WTC11 (cell line): ENCODE measurements around the gene APRT. TPM values are rescaled to one million over a fixed set of nuclear protein-coding genes. Genes with fewer than 3 reads are reported as not detected.

Source experiments
- ATAC-seq: fragments of 200-7000 bp; cut with Tn5 transposase; 2 replicates; pipeline ENCODE4 v1.10.0; 2021; ENCODE audit warnings: mild to moderate bottlenecking, moderate library complexity
- CTCF ChIA-PET: fragments of 300-600 bp; sonication (Branson Sonifier 250); formaldehyde crosslinking; loops from one replicate; lab custom pipeline; 2021; ENCODE audit warnings: antibody characterized with exemption; lab: Charles Lee
- POLR2A ChIA-PET: fragments of 350-600 bp; sonication (Branson Sonifier 250); formaldehyde crosslinking; loops from one replicate; lab custom pipeline; 2021; ENCODE audit warnings: antibody characterized with exemption; lab: Charles Lee
- DNase-seq: peaks from one replicate; pipeline ENCODE4 v3.0.0; 2021; ENCODE audit warnings: low spot score
- H3K27ac Mint-ChIP-seq: 2 replicates; pipeline ENCODE4 v1.8.0; 2021; ENCODE audit warnings: mixed read lengths
- H3K27me3 Mint-ChIP-seq: 2 replicates; pipeline ENCODE4 v1.8.0; 2021; ENCODE audit warnings: low read depth, mild to moderate bottlenecking, moderate library complexity, mixed read lengths
- H3K36me3 Mint-ChIP-seq: 2 replicates; pipeline ENCODE4 v1.8.0; 2021; ENCODE audit warnings: mixed read lengths
- H3K4me1 Mint-ChIP-seq: 2 replicates; pipeline ENCODE4 v1.8.0; 2022; ENCODE audit warnings: mixed read lengths
- H3K4me3 Mint-ChIP-seq: 2 replicates; pipeline ENCODE4 v1.8.0; 2021; ENCODE audit warnings: mild to moderate bottlenecking, moderate library complexity, mixed read lengths
- H3K9me3 Mint-ChIP-seq: 2 replicates; pipeline ENCODE4 v1.8.0; 2021; ENCODE audit warnings: mixed read lengths
- IRF2 ChIP-seq: sonication (generic); formaldehyde crosslinking; IDR thresholded peaks from 2 replicates; pipeline ENCODE4 v1.8.0; 2022; ENCODE audit warnings: low read depth, missing genetic modification reagents, borderline replicate concordance
- JAZF1 ChIP-seq: fragments of 250-450 bp; sonication (Bioruptor Pico); IDR thresholded peaks from 2 replicates; pipeline ENCODE4 v1.9.0; 2021; ENCODE audit warnings: moderate library complexity, mild to moderate bottlenecking, inconsistent platforms
- JUN ChIP-seq: sonication (generic); formaldehyde crosslinking; IDR thresholded peaks from 2 replicates; pipeline ENCODE4 v1.8.0; 2023; ENCODE audit warnings: mild to moderate bottlenecking, missing genetic modification reagents
- MXD4 ChIP-seq: fragments of 250-450 bp; sonication (Bioruptor Pico); IDR thresholded peaks from 2 replicates; pipeline ENCODE4 v1.8.0; 2021; ENCODE audit warnings: mild to moderate bottlenecking, moderate library complexity, borderline replicate concordance
- NFATC4 ChIP-seq: fragments of 250-450 bp; sonication (Bioruptor Pico); IDR thresholded peaks from 2 replicates; pipeline ENCODE4 v1.9.0; 2021; ENCODE audit warnings: mild to moderate bottlenecking
- NFE2L1 ChIP-seq: sonication (generic); formaldehyde crosslinking; IDR thresholded peaks from 2 replicates; pipeline ENCODE4 v1.8.1; 2023; ENCODE audit warnings: missing genetic modification reagents
- NFYB ChIP-seq: sonication (generic); formaldehyde crosslinking; conservative IDR thresholded peaks from 2 replicates; pipeline ENCODE4 v1.8.0; 2022; ENCODE audit warnings: low read depth, missing genetic modification reagents
- SMAD3 ChIP-seq: sonication (generic); formaldehyde crosslinking; IDR thresholded peaks from 2 replicates; pipeline ENCODE4 v1.8.0; 2022; ENCODE audit warnings: missing genetic modification reagents, mild to moderate bottlenecking, borderline replicate concordance
- SOX15 ChIP-seq: fragments of 250-450 bp; sonication (Bioruptor Pico); IDR thresholded peaks from 2 replicates; pipeline ENCODE4 v1.9.0; 2021; ENCODE audit warnings: mild to moderate bottlenecking
- TCF7 ChIP-seq: sonication (generic); formaldehyde crosslinking; IDR thresholded peaks from 2 replicates; pipeline ENCODE4 v1.8.0; 2022; ENCODE audit warnings: mild to moderate bottlenecking, low read depth, missing genetic modification reagents, moderate library complexity
- TEAD4 ChIP-seq: sonication (generic); formaldehyde crosslinking; IDR thresholded peaks from 2 replicates; pipeline ENCODE4 v1.8.0; 2022; ENCODE audit warnings: mild to moderate bottlenecking, missing genetic modification reagents
- TP53 ChIP-seq: sonication (generic); formaldehyde crosslinking; IDR thresholded peaks from 2 replicates; pipeline ENCODE4 v1.8.1; 2023; ENCODE audit warnings: mild to moderate bottlenecking, missing genetic modification reagents
- ZNF121 ChIP-seq: sonication (generic); formaldehyde crosslinking; IDR thresholded peaks from 2 replicates; pipeline ENCODE4 v1.8.0; 2023; ENCODE audit warnings: missing genetic modification reagents
- ZNF138 ChIP-seq: sonication (generic); formaldehyde crosslinking; conservative IDR thresholded peaks from 2 replicates; pipeline ENCODE4 v1.8.1; 2022; ENCODE audit warnings: mild to moderate bottlenecking, moderate library complexity, missing genetic modification reagents
- ZNF219 ChIP-seq: sonication (generic); formaldehyde crosslinking; IDR thresholded peaks from 2 replicates; pipeline ENCODE4 v1.8.0; 2023; ENCODE audit warnings: missing genetic modification reagents, mild to moderate bottlenecking, borderline replicate concordance
- ZNF232 ChIP-seq: sonication (generic); formaldehyde crosslinking; IDR thresholded peaks from 2 replicates; pipeline ENCODE4 v1.8.0; 2022; ENCODE audit warnings: mild to moderate bottlenecking, missing genetic modification reagents
- ZNF317 ChIP-seq: sonication (generic); formaldehyde crosslinking; IDR thresholded peaks from 2 replicates; pipeline ENCODE4 v1.8.1; 2023; ENCODE audit warnings: low read depth, mild to moderate bottlenecking, moderate library complexity, missing genetic modification reagents, borderline replicate concordance
- ZNF416 ChIP-seq: fragments of 250-450 bp; sonication (Bioruptor Pico); IDR thresholded peaks from 2 replicates; pipeline ENCODE4 v1.9.0; 2021; ENCODE audit warnings: mild to moderate bottlenecking, inconsistent platforms
- total RNA-seq: library from RNA; stranded (reverse); gene quantifications from 3 replicates; pipeline ENCODE4 v1.2.3, GENCODE V29; 2021
- TF ChIP-seq, protein P1 (sequence below): sonication (generic); formaldehyde crosslinking; IDR thresholded peaks from 2 replicates; pipeline ENCODE4 v1.8.0; 2023; ENCODE audit warnings: missing genetic modification reagents
- TF ChIP-seq, protein P2 (sequence below): sonication (generic); formaldehyde crosslinking; IDR thresholded peaks from 2 replicates; pipeline ENCODE4 v1.8.1; 2023; ENCODE audit warnings: mild to moderate bottlenecking, missing genetic modification reagents, moderate library complexity

Gene APRT
- total RNA-seq, 1 experiment from 2014 or later: 288 TPM

DNA sequence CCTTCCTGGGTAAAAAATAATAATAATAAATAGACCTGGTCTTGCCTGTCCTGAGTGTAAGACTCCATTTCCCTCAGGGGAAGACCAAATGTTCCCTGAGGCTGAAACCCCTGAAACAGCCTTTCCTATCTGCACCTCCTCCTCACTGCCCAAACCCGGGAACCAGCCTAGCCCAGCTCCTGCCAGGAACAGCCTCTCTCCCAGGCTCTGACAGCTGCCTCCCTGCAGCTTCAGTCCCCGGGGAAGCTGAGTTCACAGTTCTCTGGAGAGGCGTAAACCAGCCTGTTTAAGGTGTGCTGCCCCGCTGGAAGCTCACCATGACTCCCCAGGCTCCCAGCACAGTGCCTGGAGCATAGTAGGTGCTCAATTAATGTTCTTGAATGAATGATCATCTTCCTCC, 15.4 kb downstream of the APRT start:
- ChIA-PET POLR2A (no interaction called here), CTCF (interaction anchor here (0.9 to 2.6 kb wide), 2 partner anchors 32 to 59 kb away, joined by 4 to 13 read pairs; no protein-coding TSS in a partner anchor)
- Mint-ChIP-seq H3K27ac (no peak overlapping the region), H3K9me3 (no peaks in the 10 kb centered on the region), H3K27me3 (no peaks in the 10 kb centered on the region), H3K4me3 (no peak overlapping the region), H3K36me3 (no peaks in the 10 kb centered on the region), H3K4me1 (peaks cover 13% of the 10 kb centered on the region; the same call in 1 of the 2 replicates)
- TF ChIP-seq NFATC4 (CRISPR knock-in tag): no peak
- no peak for TF ChIP-seq TCF7 (CRISPR knock-in tag)
- TF ChIP-seq ZNF138: no peak
- TF ChIP-seq NFE2L1 (CRISPR knock-in tag): no peak
- no peak for TF ChIP-seq TP53 (CRISPR knock-in tag)
- TF ChIP-seq ZNF121: no peak
- TF ChIP-seq NFYB (CRISPR knock-in tag): no peak
- no peak for TF ChIP-seq SOX15 (CRISPR knock-in tag)
- no peak for TF ChIP-seq ZNF317 (CRISPR knock-in tag)
- TF ChIP-seq JUN (CRISPR knock-in tag): no peak
- ATAC-seq: no peak
- no peak for DNase-seq

DNA sequence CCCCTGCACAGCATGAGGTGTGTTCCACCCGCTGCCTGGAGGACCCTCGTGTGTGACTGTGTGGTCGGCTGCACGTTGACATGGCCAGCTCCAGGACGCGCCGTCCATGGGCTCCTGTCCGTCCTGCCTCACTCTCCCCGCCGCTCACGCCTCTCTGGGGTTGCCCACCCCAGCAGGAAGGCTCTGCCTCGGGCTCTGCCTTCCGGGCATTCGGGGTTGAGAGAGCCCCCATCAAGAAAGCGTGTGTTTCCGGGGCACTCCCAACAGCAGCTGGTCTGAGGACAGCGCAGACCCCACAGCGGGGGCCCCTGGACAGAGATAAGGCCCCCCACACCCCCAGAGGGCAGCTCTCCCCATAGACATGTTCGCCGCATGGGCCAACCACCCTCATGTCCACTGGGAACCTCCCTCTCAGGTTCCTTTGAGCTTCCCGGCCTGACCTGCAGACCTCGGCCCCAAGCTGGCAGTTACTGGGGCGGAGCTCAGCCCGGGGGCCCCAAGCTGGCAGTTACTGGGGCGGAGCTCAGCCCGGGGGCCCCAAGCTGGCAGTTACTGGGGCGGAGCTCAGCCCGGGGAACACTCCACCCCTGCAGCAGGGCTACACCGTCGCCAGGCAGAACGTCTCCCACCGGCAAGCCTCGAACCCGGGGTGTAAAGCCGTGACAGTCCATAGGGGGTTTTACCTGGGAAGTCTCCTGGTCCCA, 18.3 kb downstream of the APRT start:
- H3K4me3 Mint-ChIP-seq: no peak overlapping the region
- no peaks in the 10 kb centered on the region for H3K27me3 Mint-ChIP-seq
- TF ChIP-seq ZNF232 (CRISPR knock-in tag) (no peak), MXD4 (no peak), JAZF1 (CRISPR knock-in tag) (no peak), SMAD3 (CRISPR knock-in tag) (no peak)
- TF ChIP-seq, all 79 proteins: peak for 0
- no peaks in the 10 kb centered on the region for H3K9me3 Mint-ChIP-seq
- no peak overlapping the region for H3K27ac Mint-ChIP-seq
- ChIA-PET POLR2A (interaction anchor here (1.2 to 1.6 kb wide), 3 partner anchors 12 to 22 kb away, joined by 3 to 5 read pairs (median 3); no protein-coding TSS in a partner anchor), CTCF (interaction anchor here (0.9 to 1.9 kb wide), 11 partner anchors 9 to 400 kb away, joined by 3 to 9 read pairs (median 4); partner anchors contain the start of gene CDT1)
- no peak for DNase-seq
- peaks cover 20% of the 10 kb centered on the region for H3K4me1 Mint-ChIP-seq
- no peaks in the 10 kb centered on the region for H3K36me3 Mint-ChIP-seq
- peak; percentile 41 for ATAC-seq

DNA sequence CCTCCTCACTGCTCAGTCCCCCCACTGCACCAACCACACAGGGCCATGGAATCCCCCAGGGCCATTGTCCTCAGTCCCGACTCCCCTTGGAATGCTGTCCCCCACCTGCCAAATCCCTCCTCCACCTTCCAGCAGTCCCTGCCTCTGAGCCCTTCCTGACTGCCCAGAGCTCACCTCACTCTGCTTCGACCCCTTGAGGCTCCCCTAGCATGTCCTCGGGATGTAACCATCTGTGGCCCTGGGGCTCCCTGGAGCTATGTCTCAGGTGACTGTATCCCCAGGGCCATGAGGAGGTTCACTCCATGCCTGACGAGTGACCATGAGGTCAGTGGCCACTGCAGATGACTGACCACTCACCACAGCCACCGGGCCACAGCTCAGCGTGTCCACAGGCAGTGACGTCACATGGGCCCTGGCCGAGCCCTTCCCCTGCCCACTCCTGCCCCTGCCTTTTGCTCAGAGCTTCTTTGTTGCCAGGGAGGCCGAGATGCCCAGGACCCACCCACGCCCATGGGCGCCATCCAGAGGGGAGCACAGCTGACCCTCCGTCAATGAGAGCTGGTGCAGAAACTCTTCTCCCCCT, 19.0 kb downstream of the APRT start:
- no peak for DNase-seq
- Mint-ChIP-seq H3K4me3 (no peak overlapping the region), H3K9me3 (no peaks in the 10 kb centered on the region), H3K27ac (no peak overlapping the region), H3K27me3 (no peaks in the 10 kb centered on the region), H3K4me1 (peaks cover 20% of the 10 kb centered on the region), H3K36me3 (no peaks in the 10 kb centered on the region)
- ChIA-PET CTCF (interaction anchor here (0.9 to 1.9 kb wide), 9 partner anchors 9 to 400 kb away, joined by 3 to 9 read pairs (median 4); no protein-coding TSS in a partner anchor), POLR2A (interaction anchor here (1.2 to 1.6 kb wide), 2 partner anchors 11 to 13 kb away, joined by 3 to 5 read pairs; no protein-coding TSS in a partner anchor)
- ATAC-seq: no peak
- TF ChIP-seq ZNF138 (no peak), IRF2 (CRISPR knock-in tag) (no peak), ZNF416 (CRISPR knock-in tag) (no peak), ZNF219 (CRISPR knock-in tag) (no peak), ZNF232 (CRISPR knock-in tag) (no peak), TEAD4 (CRISPR knock-in tag) (no peak)
- TF ChIP-seq, protein P1, sequence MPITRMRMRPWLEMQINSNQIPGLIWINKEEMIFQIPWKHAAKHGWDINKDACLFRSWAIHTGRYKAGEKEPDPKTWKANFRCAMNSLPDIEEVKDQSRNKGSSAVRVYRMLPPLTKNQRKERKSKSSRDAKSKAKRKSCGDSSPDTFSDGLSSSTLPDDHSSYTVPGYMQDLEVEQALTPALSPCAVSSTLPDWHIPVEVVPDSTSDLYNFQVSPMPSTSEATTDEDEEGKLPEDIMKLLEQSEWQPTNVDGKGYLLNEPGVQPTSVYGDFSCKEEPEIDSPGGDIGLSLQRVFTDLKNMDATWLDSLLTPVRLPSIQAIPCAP (CRISPR knock-in tag): no peak
- TF ChIP-seq, protein P2, sequence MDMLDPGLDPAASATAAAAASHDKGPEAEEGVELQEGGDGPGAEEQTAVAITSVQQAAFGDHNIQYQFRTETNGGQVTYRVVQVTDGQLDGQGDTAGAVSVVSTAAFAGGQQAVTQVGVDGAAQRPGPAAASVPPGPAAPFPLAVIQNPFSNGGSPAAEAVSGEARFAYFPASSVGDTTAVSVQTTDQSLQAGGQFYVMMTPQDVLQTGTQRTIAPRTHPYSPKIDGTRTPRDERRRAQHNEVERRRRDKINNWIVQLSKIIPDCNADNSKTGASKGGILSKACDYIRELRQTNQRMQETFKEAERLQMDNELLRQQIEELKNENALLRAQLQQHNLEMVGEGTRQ (CRISPR knock-in tag): no peak
